HL-60 (cell line): Measurements from ENCODE around the gene RGMA.

ENCODE experiments used
- CTCF ChIP-seq: IDR thresholded peaks from one replicate; pipeline ENCODE4 v1.5.1; 2011; ENCODE audit warnings: low read length, control low read depth, inconsistent platforms; ENCODE audit not compliant: insufficient read depth
- GABPA ChIP-seq: IDR thresholded peaks from 2 replicates; pipeline ENCODE4 v1.6.1; 2012; ENCODE audit warnings: low read depth
- POLR2AphosphoS5 ChIP-seq: IDR thresholded peaks from 2 replicates; pipeline ENCODE4 v1.6.1; 2012; ENCODE audit warnings: low read depth
- SPI1 ChIP-seq: IDR thresholded peaks from 2 replicates; pipeline ENCODE4 v1.6.1; 2012; ENCODE audit warnings: low read depth, mild to moderate bottlenecking, borderline replicate concordance

- TF ChIP-seq CTCF: no peak
- TF ChIP-seq SPI1: peak; percentile 78; the same call in 1 of the 2 replicates
- TF ChIP-seq POLR2AphosphoS5: no peak
- no peak for TF ChIP-seq GABPA
Observed at GRCh38 chr15:93040288-93041158, 48.5 kb downstream of the RGMA start.
